ENCODE measurements around the gene CDC42BPB. TPM values are rescaled to one million over a fixed set of nuclear protein-coding genes. Genes with fewer than 3 reads are reported as not detected.

Gene CDC42BPB
- total RNA-seq, 1 experiment from 2014 or later: 84.4 TPM

GRCh38 chr14:102967506-102967795, 89.9 kb downstream of the CDC42BPB start:
- ChIA-PET CTCF (no interaction called here), POLR2A (no interaction called here)
- no TSS peak for BruUV-seq (replicated peaks)
- TF ChIP-seq SIN3A (IDR thresholded peaks at IDR 0.05; ENCODE audit: borderline replicate concordance, insufficient read depth, low read depth, low read length) (no peak), REST (IDR thresholded peaks at IDR 0.05; ENCODE audit: insufficient read depth in 1 of 2, low read depth in 2 of 2, low read length in 1 of 2) (no peak), TCF7L2 (IDR thresholded peaks at IDR 0.05; ENCODE audit: low read depth, low read length) (no peak), CTCF (IDR thresholded peaks at IDR 0.05) (no peak)
- DNase-seq (ENCODE audit: low read depth, low spot score) (no peak), ATAC-seq (no peak)
- Histone ChIP-seq H3K4me3 (ENCODE audit: low read depth in 2 of 2, low read length in 2 of 2) (no peak overlapping the region), H3K9me3 (ENCODE audit: control insufficient read depth, insufficient read depth, low read depth, low read length) (no peaks in the 10 kb centered on the region), H3K27ac (ENCODE audit: low read length) (no peak overlapping the region), H3K36me3 (ENCODE audit: control insufficient read depth, insufficient read depth, low read length) (peaks cover 19% of the 10 kb centered on the region), H3K4me1 (ENCODE audit: control insufficient read depth, insufficient read depth, low read length) (no peaks in the 10 kb centered on the region), H3K27me3 (ENCODE audit: control insufficient read depth, insufficient read depth, low read length) (no peaks in the 10 kb centered on the region)
- in situ Hi-C loops (cut with HindIII; ENCODE audit: low pct_unique_long_range_greater_than_20kb, low sequenced_read_pairs) (no loop called here), intact Hi-C loops (cut with micrococcal nuclease; ENCODE audit: unreplicated experiment) (no loop called here)

- intact Hi-C loops (cut with micrococcal nuclease; ENCODE audit: unreplicated experiment) (no loop called here), in situ Hi-C loops (cut with HindIII; ENCODE audit: low pct_unique_long_range_greater_than_20kb, low sequenced_read_pairs) (no loop called here)
- no peaks in the 10 kb centered on the region for H3K27me3 ChIP-seq (ENCODE audit: control insufficient read depth, insufficient read depth, low read length)
- BruUV-seq (replicated peaks): no TSS peak
- H3K4me3 ChIP-seq (ENCODE audit: low read depth in 2 of 2, low read length in 2 of 2): no peak overlapping the region
- no peaks in the 10 kb centered on the region for H3K4me1 ChIP-seq (ENCODE audit: control insufficient read depth, insufficient read depth, low read length)
- H3K9me3 ChIP-seq (ENCODE audit: control insufficient read depth, insufficient read depth, low read depth, low read length): no peaks in the 10 kb centered on the region
- no peak for TF ChIP-seq TCF7L2 (IDR thresholded peaks at IDR 0.05; ENCODE audit: low read depth, low read length)
- TF ChIP-seq POLR2AphosphoS5 (IDR thresholded peaks at IDR 0.05; ENCODE audit: low read depth, low read length): no peak
- no peak for TF ChIP-seq SIN3A (IDR thresholded peaks at IDR 0.05; ENCODE audit: borderline replicate concordance, insufficient read depth, low read depth, low read length)
- TF ChIP-seq CTCF (IDR thresholded peaks at IDR 0.05): no peak
- TF ChIP-seq REST (IDR thresholded peaks at IDR 0.05; ENCODE audit: insufficient read depth in 1 of 2, low read depth in 2 of 2, low read length in 1 of 2): no peak
- DNase-seq (ENCODE audit: low read depth, low spot score) (no peak), ATAC-seq (no peak)
- no peak overlapping the region for H3K27ac ChIP-seq (ENCODE audit: low read length)
- ChIA-PET CTCF (no interaction called here), POLR2A (no interaction called here)
- H3K36me3 ChIP-seq (ENCODE audit: control insufficient read depth, insufficient read depth, low read length): peaks cover 19% of the 10 kb centered on the region
Measured at GRCh38 chr14:102966681-102967505, 90.5 kb downstream of the CDC42BPB start.

All from Panc1 (cell line).